NCI-H524 treated with DMSO at 0.1 percent for 48 hours (cell line): ENCODE results near the gene MYRF.

Source experiments
- DNase-seq: peaks from one replicate; lab custom pipeline; 2025; lab: John Stamatoyannopoulos, UW

MYRF gene

DNA sequence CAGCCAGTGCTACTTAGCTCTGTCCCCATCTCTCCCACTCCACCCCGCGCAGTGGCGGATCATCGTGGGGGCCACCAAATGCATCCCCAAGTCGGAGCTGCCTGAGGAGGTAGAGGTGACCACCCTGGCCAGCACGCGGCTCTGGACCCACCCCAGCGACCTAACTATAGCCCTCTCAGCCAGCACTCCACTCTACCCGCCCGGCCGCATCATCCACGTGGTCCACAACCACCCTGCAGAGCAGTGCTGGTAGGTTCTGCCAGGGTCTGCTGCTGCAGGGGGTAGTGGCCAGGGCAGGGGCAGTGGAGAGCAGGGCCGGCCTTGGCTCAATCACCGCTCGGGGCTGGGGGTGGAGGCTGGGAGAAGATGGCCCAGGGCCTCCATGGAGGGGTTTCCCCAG, 13.0 kb upstream of the MYRF start:
- no peak for DNase-seq

DNA sequence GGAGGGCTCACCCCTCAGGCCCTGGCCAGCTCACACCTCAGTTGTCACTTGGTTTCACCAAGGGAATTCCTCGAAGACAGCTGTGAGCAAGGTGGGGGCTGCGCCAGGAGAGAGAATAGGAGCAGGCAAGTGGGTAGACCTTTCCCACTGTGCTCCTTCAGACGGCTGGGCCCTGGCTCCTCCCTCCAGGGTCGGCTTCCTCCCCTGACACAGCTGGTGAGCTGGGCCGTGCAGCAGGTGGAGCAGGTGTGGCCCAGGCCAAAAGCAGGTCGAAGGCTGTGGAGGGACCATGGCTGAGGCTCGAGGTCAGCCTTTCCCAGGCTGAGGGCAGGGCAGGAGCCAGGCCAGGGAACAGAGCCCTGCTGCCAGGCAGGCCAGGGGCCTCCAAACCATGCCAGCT, 12.5 kb upstream of the MYRF start:
- no peak for DNase-seq

DNA sequence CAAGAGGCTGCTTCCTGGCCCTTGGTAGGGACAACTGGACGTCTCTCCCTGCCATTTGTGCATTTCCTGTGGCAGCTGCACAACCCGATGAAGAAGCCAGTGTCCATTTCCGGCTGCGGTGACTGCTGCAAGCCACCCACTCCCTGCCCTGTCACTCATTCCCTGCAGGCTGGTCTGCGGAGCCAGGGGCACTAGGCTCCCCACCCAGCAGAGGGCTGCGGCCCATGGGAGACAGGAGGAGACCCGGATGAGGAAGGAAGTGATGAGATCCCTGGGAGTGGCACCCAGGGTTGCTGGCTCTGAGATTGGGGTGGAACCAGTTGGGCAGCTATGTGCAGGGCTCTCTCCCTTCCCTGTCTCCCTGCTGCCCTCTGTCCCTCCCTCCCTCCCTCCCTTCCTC, 10.0 kb upstream of the MYRF start:
- DNase-seq, result no peak

DNA sequence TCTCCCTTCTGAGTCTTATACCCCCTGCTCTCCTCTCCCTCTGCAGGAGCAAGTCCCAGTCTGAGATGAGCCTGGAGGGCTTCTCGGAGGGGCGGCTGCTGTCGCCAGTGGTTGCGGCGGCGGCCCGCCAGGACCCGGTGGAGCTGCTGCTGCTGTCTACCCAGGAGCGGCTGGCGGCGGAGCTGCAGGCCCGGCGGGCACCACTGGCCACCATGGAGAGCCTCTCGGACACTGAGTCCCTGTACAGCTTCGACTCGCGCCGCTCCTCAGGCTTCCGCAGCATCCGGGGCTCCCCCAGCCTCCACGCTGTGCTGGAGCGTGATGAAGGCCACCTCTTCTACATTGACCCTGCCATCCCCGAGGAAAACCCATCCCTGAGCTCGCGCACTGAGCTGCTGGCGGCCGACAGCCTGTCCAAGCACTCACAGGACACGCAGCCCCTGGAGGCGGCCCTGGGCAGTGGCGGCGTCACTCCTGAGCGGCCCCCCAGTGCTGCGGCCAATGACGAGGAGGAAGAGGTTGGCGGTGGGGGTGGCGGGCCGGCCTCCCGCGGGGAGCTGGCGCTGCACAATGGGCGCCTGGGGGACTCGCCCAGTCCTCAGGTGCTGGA, 8.8 kb upstream of the MYRF start:
- no peak for DNase-seq

DNA sequence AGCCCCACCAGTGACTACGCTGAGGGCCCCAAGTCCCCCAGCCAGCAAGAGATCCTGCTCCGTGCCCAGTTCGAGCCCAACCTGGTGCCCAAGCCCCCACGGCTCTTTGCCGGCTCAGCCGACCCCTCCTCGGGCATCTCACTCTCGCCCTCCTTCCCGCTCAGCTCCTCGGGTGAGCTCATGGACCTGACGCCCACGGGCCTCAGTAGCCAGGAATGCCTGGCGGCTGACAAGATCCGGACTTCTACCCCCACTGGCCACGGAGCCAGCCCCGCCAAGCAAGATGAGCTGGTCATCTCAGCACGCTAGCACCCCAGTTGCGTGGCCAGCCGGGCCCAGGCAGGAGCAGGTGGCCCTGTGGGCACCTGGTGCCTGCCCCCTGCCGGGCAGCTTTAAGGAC, 8.3 kb upstream of the MYRF start:
- no peak for DNase-seq

DNA sequence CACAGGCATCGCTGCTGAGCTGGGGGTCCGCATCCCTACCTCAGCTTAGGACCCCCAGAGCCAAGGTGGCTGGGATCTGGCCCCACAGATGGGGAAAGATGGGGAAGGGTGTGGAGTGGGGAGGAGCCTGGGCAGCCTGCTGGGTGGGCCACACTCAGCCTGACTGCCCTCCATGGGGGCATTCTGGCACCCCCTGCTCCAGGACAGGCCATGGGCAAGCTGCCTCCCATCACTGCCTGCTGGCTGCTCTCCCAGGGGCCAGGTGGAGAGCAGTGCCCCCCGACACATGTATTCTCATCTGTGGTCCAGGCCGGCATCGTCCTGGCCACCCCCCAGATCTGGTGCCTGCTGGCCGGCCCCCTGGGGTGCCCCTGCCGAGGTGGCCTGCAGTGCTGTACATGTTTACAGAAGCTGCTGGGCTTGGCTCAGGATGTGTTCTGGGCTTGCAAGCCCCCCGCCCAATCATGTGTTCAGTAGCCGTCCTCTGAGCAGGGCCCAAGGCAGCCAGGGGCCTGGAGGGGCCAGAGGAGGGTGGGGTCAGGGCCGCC, 7.8 kb upstream of the MYRF start:
- DNase-seq, result no peak

DNA sequence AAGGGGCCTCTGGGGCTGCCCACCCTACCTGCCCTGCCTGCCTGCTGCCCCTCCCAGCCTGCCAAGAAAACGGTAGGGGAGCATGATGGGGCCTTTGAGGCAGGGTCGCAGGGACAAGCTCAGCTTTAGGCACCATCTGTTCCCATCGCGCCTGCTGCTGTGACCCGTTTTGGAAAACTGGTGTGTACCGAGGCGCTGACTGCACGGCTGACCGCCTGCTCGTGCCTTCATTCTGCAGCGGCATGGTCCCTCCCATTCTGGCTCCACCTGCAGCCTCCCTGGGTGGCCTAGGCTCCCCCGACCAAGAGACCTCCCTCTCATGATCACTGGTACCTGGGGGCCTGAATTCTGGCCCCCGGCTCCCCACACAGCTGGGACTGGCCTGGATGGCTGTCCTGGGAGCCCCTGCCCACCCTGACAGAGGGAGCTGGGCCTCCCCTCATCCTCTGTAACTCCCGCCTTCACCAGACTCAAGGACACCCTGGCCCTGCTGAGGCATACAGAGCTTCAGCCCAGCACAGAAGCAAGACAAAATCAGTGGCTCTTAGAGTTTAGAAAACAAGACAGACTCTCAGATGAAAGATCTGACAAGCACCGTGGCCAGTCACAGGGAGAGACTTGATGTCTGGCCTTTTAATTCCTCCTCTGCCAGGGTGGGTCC, 6.5 kb upstream of the MYRF start:
- no peak for DNase-seq

DNA sequence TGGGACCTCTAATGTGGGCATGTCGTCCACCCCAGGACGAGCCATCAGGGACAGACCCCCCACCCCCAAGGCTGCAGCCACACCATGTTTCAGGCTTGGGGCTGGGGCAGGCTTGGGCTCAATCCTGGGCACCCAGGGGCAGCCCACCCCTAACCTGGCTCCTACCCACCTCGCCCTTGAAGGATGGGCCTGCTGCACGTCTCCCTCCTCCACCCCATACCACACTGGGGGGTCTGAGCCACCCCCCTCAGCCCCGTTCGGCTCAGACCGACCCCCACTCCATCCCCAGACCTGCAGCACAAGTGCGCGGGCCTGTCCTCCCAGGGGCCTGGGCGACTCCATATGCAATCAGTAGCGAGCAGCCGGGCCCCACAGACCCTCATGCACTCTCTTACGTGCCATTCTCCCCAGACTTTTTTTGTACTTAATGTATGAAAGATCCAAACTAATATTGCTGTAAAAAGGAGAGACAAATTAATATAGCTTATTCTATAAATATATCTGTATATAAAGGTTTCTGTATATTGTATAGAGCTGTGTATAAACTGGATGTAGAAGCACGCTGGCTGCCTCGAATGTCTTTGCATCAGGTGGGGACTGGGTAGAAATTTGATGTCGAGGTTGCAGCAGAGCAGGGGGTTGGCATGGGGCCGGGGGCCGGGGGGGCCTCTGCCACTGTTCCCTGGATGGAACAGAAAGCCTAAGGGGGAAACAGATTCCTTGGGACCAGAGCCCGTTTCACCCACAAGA, 5.8 kb upstream of the MYRF start:
- no peak for DNase-seq

DNA sequence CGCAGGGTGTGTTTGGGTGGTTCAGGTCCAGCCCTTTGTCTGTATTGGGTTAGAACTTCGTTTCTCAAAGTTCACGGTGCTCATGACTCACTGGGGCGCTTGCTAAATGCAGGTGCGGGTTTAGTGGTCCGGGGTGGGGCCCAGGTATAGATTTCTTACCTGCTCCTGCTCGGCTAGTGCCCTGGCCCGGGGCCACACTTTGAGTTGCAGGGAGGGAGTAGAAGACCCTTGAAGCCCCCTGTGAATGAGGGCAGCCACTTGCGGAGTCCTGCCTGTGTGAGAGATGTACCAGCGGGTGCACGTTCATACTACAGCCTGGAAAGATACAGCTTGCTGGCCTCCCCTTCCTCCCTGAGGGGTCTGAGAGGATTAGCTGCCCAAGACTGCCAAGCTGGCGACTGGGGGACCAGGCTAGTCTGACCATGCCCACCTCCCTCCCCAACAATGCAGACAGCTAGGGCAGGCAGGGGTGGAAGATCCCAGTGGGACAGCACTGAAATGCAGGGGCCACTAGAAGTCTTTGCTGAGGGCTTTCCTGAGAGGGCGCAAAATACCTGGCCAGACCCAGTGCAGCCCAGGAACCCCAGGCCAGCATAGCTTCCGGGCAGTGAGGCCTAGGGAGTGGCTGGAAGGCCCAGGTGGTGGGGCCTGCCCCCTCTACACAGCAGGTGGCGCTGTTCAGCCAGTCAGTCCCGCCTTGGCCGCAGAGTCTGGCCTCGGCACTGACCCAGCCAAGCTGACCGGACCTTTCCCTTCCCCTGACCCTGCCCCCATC, 5.1 kb upstream of the MYRF start:
- no peak for DNase-seq

DNA sequence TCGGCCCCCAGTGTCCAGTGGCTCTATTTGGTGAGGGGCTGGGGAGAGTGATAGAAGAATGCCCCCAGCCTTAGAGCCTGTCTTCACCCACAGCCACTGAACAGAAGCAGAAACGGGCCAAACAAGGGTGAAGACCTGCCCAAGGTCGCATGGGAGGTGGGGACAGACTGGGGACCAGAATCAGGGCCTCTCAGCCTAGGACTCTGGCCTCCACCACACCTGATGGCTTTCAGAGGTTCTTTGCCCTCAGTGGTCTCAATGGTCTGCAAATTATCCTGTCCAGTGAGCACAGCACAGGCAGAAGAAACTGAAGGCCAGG, 4.5 kb upstream of the MYRF start:
- DNase-seq, result no peak

DNA sequence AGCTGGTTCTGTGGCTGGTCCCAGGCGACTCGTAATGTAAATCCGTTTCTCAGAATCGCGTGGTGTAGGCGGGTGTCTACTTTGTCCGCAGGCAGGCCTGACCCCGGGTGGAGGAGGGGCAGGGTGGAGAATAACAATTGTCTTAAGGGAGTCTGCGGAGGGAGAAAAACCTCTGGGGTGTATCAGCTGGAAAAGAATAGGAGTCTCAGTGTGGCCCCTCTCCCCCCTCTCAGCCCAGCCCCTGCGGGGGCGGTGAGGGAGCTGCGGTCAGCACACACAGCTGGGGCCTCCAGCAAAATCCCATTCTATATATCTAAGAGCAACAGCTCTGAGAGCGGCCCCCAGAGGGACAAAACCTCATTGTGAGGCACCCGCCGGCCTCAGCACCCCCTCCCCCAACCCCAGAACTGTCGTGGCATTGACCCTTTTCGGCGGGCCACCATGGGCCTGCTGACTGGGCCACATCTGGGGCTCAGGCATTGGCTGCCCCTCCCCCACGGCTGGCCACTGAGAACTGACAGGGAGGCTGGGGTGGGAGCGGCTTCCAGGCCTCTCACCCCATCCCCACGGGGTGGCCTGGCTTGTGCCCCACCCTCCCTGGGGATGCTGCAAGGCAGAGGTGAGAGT, 2.7 kb upstream of the MYRF start:
- no peak for DNase-seq

DNA sequence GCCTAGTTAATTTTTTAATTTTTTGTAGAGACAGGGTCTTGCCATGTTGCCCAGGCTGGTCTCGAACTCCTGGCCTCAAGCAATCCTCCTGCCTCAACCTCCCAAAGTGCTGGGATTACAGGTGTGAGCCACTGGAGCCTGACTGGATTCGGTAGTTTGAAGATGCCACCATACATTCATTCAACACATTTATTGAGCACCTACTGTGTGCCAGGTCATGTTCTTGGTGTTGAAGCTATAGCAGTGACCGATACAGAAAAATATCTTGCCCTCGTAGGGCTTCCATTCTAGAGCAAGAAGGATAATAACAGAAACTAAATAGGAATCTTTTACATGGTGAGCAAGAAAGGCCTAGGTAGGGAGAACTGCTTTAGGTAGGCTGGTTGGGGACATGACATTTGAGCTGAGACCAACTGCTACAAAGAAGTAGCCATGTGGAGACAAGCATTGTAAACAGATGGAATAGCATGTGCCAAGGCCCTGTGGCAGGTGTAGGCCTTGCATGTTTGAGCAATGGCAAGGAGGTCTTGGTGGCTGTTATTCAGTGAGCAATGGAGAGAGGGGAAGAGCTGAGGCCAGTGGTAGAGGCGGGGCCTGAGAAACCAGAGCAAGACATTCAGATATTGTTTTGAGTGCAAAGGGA, 1.7 kb upstream of the MYRF start:
- DNase-seq, result no peak

DNA sequence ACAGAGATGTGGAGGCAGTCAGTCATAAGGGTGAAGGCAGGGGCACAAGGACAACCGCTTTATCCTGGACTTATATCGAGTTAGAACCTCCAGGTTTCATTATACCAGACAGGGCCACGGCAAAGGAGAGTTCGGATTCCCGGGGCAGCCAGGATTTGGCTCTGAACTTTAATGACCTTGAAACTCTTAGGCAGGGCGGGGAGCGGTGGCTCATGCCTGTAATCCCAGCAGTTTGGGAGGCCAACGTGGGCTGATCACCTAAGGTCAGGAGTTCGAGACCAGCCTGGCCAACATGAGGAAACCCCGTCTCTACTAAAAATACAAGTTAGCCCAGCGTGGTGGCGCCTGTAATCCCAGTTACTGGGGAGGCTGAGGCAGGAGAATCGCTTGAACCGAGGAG, 1.1 kb upstream of the MYRF start:
- DNase-seq, result no peak

DNA sequence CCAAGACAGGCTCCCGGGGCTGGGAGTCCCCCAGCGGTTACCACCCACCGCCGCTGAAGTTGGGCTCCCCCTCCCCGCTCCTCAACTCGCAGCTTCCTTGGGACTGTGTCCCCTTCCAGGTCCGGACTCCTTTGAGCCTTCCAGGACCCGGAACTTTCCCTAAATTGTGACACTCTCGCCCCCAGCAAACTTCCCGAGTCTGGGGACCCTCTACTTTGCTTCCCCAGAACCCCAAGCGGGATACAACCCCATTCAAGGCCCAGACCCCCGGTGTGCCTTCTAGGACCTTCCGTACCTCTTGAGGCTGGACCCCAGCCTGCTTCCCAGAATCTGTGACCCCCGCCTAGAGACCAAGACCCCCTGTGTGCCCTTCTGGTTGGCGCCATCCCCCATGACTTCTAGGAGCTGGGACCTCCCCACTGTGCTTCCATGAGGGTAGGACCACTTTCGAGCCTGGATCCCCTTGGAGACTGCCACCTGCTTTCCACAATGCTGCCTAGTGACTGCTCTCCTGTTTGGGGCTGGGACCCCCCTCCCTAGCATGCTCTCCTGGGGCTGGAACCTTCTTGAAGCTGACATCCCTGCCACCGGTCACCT, 587 bp downstream of the MYRF start:
- DNase-seq, result no peak

DNA sequence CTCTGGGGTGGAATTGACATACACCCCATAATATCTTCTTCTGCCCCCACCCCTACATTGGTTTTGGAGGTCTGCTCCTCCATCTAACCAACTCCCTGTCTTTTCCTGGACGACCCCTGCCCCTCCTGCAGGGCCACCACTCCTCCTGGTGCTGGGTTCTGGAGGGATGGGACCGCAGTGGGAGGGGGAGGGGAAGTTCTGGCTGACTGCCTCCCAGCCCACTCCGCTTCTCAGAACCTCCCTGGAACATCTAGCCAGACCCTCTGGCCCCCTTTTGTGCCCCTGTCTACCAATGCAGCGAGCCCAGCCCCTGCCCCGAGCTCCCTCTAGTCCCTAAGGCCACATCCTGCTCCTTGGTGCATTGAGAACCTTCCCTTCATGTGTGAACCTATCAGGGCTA, 1.2 kb downstream of the MYRF start:
- no peak for DNase-seq

DNA sequence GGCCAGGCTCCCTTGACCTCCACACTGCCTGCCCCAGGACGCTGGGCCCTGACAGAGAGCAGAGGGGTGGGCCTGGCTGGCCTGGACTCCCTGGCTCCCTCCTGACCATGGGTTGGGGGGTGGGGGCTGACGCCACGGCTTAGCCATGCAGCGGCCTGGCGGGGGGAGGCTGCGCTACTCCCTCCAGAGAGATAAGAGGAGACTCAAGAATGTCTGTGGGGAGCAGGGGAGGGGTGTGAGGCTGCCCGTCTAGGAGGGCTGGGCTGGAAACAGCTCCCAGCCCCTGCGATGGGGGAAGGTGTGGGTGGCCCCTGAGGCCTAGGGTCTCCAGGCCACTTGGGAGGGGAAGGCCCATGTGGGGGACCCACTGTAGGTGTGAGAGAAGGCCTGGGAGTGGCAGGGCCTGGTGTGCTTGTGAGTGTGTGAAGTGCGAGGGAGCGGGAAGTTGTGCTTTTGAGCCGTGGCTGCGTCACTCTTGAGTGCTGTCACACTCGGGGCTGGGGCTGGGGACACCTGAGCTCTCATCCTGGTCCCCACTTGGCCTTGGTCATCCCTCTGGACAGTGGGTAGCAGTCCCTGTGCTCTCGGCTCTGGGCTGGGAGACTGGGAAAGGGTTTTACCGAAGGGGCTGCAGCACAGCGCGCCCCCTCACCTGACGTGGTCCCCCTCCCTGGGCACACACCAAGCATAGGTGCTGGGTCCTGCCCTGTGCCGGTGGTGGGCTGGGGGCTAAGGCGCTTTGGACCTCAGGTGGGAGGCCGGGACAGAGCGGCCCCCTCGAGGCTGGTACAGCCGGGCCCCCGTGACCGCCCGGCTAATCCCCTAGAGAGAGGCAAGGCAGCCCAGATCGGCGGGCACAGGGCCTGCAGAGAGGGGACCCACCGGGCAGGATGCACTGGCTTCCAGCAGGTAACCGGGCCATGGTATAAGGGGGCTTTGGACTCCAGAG, 2.4 kb downstream of the MYRF start:
- no peak for DNase-seq

DNA sequence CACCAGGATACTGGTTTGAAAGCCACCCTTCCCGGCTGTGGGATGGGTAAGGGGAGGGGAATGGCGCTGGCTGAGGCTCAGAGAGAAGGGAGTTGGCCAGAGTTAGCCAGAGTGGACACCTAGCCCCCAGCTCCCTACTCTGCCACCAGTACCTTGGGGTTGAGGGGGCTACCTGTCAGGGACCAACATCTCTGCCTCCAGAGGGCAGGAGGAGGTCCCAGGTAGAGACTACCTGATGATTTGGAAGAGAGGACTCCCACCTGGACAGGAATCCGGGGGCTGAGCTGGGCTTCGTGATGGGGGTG, 3.7 kb downstream of the MYRF start:
- no peak for DNase-seq

DNA sequence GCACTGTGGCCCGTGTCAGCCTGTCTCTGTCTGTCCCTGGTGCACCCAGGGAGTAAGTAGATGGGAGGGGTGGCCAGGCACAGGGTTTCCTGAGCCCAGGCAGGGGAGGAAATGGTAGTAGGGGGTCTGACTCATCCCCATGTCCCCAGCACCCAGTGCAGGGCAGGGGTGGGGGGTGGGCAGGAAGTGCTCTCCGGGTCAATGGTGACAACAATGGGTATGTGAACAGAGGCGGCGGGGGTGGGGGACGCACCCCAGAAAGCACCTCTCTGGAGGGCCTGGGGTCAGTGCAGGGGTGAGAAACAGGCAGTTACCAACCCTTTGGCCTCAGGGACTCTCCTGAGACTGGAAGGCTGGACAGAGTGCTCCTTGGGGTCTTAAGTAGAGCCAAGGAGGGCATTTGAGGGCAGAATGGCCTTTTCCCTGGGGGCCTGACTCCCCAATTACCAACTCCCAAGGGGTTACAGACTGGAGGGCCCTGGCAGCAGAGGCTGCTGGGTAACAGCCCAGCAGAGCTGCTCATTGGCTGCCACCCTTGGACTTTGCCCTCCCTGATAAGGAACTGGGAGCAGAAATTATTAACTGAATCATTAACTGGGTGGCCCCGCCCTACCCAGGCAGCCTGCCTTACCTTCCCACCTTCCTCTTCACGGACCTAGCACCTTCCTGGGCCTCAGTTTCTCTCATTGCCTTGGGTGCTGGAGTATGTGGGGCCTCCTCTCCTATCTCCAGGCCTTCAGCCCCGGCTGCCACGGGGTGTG, 4.2 kb downstream of the MYRF start:
- DNase-seq, result no peak

DNA sequence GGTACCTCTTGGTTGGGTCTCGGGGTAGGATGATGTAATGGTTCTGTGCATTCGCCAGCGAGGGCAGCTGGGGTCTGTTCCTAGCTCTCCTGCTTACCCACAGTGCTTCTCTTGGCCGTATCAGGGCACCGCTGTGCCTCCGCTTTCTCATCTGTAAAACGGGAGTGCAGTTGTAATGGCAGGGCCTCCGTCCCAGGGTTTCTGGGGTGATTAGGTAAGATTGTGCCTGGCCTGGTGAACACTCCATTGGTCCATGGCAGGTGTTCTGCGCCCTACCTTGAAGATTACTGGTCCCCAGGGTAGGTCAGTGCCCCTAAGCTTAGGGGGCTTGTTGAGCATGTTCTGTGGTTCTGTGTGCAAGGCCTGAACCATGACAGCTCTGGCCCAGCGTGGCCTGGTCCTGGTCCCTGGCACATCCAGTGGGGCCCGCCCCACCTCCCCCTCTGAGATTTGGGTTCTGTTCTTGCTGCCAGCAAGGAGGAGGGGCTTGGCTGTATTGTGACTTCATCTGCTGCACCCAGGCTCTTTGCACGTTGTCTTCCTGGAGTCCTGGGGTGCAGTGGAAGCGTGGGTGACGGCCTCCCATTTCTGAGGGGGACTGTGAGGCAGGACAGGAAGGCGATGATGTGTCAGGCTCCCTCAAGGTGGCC, 4.9 kb downstream of the MYRF start:
- no peak for DNase-seq
